MCF 10A (cell line): ENCODE measurements around the gene PLEK2. TPM values are rescaled to one million over a fixed set of nuclear protein-coding genes. Genes with fewer than 3 reads are reported as not detected.

ENCODE experiments used
- BruUV-seq: library from RNA; stranded (reverse); fragments of 400-500 nt; replicated peaks from 2 replicates; lab custom pipeline; 2021; lab: Mats Ljungman, UMichigan
- CTCF ChIA-PET: fragments of 300-600 bp; sonication (Branson Sonifier 250); formaldehyde crosslinking; extraction: SDS; loops from one replicate; lab custom pipeline; 2021; ENCODE audit warnings: antibody characterized with exemption, inconsistent platforms; lab: Yijun Ruan, JAX
- POLR2A ChIA-PET: fragments of 300-600, 350-650 bp; sonication (Branson Sonifier 250); formaldehyde crosslinking; extraction: SDS; loops from one replicate; lab custom pipeline; 2020; ENCODE audit warnings: antibody characterized with exemption, inconsistent platforms; lab: Yijun Ruan, JAX
- DNase-seq: peaks from one replicate; pipeline ENCODE4 v3.0.0-alpha.2; 2018; ENCODE audit not compliant: unreplicated experiment
- H3K27ac Mint-ChIP-seq: one replicate; pipeline ENCODE4 v1.8.0; 2022; ENCODE audit warnings: mild to moderate bottlenecking, low read depth, mixed read lengths; ENCODE audit not compliant: unreplicated experiment
- H3K27me3 Mint-ChIP-seq: one replicate; pipeline ENCODE4 v1.8.0; 2022; ENCODE audit warnings: mixed read lengths; ENCODE audit not compliant: insufficient read depth, unreplicated experiment
- H3K36me3 Mint-ChIP-seq: one replicate; pipeline ENCODE4 v1.8.0; 2022; ENCODE audit warnings: mild to moderate bottlenecking, moderate library complexity, mixed read lengths; ENCODE audit not compliant: insufficient read depth, unreplicated experiment
- H3K4me1 Mint-ChIP-seq: one replicate; pipeline ENCODE4 v1.8.0; 2022; ENCODE audit warnings: mixed read lengths; ENCODE audit not compliant: insufficient read depth, unreplicated experiment
- H3K4me3 Mint-ChIP-seq: one replicate; pipeline ENCODE4 v1.8.0; 2022; ENCODE audit warnings: mild to moderate bottlenecking, moderate library complexity, mixed read lengths; ENCODE audit not compliant: unreplicated experiment
- H3K9me3 Mint-ChIP-seq: one replicate; pipeline ENCODE4 v1.8.0; 2022; ENCODE audit warnings: mixed read lengths; ENCODE audit not compliant: unreplicated experiment
- intact Hi-C: fragments of 100-400 bp; cut with micrococcal nuclease; formaldehyde crosslinking; loops from 2 replicates; pipeline ENCODE4 v1.14.1; 2022
- total RNA-seq: library from RNA; stranded (reverse); gene quantifications from 2 replicates; pipeline ENCODE4 v1.2.3, GENCODE V29; 2022
- TF ChIP-seq, protein P1 (sequence below): fragments of 200-600 bp; IDR thresholded peaks from one replicate; pipeline ENCODE4 v1.8.0; 2022; ENCODE audit warnings: antibody characterized with exemption, mild to moderate bottlenecking; ENCODE audit not compliant: unreplicated experiment

The PLEK2 gene
- total RNA-seq, 1 experiment from 2014 or later: 39.9 TPM

DNA sequence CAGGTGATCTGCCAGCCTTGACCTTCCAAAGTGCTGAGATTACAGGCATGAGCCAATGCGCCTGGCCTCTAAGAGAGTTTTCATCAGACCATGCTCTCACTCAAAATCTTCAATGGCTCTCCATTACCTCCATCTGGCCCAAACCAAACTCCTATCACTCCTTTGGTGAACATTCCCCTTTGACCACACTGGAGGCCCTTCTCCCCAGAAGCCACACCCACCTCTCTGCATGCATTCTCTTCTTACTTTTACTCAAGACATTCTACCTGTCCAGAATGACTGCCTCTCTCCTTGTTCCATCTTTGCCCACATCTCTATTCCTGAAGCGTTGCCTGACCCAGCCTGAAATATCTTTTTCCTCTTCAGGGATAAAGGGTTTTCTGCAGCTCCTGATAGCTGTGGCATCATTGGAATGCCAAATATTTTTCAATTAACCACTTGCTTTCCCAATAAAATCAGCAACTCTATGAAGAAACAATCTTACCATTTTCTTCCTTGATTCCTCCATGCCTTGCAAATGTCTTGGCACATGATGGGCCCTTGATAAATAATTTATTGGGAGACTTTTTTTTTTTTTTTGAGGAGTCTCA, 15.5 kb downstream of the PLEK2 start:
- no peak overlapping the region for H3K4me3 Mint-ChIP-seq
- H3K4me1 Mint-ChIP-seq: no peaks in the 10 kb centered on the region
- TF ChIP-seq, protein P1, sequence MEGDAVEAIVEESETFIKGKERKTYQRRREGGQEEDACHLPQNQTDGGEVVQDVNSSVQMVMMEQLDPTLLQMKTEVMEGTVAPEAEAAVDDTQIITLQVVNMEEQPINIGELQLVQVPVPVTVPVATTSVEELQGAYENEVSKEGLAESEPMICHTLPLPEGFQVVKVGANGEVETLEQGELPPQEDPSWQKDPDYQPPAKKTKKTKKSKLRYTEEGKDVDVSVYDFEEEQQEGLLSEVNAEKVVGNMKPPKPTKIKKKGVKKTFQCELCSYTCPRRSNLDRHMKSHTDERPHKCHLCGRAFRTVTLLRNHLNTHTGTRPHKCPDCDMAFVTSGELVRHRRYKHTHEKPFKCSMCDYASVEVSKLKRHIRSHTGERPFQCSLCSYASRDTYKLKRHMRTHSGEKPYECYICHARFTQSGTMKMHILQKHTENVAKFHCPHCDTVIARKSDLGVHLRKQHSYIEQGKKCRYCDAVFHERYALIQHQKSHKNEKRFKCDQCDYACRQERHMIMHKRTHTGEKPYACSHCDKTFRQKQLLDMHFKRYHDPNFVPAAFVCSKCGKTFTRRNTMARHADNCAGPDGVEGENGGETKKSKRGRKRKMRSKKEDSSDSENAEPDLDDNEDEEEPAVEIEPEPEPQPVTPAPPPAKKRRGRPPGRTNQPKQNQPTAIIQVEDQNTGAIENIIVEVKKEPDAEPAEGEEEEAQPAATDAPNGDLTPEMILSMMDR: no peak
- no peak for DNase-seq
- H3K27me3 Mint-ChIP-seq: no peaks in the 10 kb centered on the region
- peaks cover 5% of the 10 kb centered on the region for H3K36me3 Mint-ChIP-seq
- ChIA-PET CTCF (interaction anchor here (0.6 to 1.1 kb wide), 2 partner anchors 308 to 1517 kb away, joined by 3 read pairs; no protein-coding TSS in a partner anchor), POLR2A (no interaction called here)
- no TSS peak for BruUV-seq
- H3K27ac Mint-ChIP-seq: no peak overlapping the region
- H3K9me3 Mint-ChIP-seq: no peaks in the 10 kb centered on the region
- intact Hi-C loops: no loop called here

DNA sequence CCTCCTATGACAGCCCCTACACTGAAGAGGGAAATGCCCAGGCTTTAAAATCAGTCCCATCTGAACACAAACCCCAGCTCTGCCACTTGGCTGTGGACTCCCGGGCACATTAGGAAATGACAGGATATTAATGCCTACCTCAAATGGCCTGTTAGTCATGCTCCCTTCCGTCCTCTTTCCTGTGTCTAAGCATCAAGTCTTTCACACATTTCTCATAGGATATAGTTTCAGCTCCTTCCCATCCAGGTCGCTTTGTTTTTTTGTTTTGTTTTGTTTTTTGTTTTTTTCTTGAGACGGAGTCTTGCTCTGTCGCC, 16.1 kb downstream of the PLEK2 start:
- ChIA-PET POLR2A (no interaction called here), CTCF (interaction anchor here (0.6 to 0.7 kb wide), 2 partner anchors 9 to 24 kb away, joined by 3 read pairs; no protein-coding TSS in a partner anchor)
- H3K36me3 Mint-ChIP-seq: peaks cover 6% of the 10 kb centered on the region
- H3K9me3 Mint-ChIP-seq: no peaks in the 10 kb centered on the region
- DNase-seq: no peak
- no TSS peak for BruUV-seq
- intact Hi-C loops: no loop called here
- no peaks in the 10 kb centered on the region for H3K27me3 Mint-ChIP-seq
- TF ChIP-seq, protein P1: no peak
- H3K4me1 Mint-ChIP-seq: no peaks in the 10 kb centered on the region
- no peak overlapping the region for H3K4me3 Mint-ChIP-seq
- H3K27ac Mint-ChIP-seq: no peak overlapping the region

DNA sequence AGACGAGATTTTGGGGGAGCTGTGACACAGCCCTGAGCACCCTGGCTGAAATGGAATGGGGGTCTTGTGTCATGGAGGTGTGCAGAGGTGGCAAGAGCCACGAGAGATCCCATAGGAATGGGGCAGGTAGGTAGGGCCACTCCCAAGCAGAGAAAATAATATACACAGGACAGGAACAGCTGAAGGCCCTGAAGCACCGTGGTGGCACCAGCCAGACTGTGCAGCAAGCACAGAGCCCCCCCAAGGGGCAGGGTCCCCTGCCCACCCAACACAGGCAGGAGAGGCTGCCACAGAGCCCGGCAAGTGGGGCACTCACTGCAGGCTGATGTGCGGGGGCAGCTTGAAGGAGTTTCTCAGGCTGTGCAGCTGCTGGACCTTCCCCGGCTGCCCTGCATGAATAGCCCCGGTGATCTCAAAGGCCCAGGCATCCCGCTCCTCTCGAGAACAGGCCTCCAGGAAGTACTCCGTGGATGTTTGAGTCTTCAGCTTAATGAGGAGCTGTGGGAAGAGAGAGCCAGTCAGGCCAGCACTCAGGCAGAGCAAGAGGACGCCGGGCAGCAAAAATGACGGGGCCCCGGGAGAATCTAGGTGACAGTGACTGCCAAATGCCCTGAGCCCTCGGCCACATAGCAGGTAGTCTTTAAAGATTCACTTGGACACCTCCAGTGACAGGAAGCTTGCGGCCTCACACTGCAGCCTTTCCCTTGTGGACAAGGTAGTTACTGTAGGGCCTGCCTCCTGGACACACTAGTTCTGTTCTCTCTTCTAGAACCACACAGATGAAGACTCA, 16.7 kb downstream of the PLEK2 start:
- no TSS peak for BruUV-seq
- TF ChIP-seq, protein P1: no peak
- Mint-ChIP-seq H3K4me1 (no peaks in the 10 kb centered on the region), H3K27me3 (no peaks in the 10 kb centered on the region), H3K27ac (no peak overlapping the region), H3K4me3 (no peak overlapping the region), H3K9me3 (no peaks in the 10 kb centered on the region), H3K36me3 (peaks cover 6% of the 10 kb centered on the region)
- POLR2A ChIA-PET: no interaction called here
- intact Hi-C loops: no loop called here
- CTCF ChIA-PET: interaction anchor here (0.6 to 0.8 kb wide), 4 partner anchors 9 to 864 kb away, joined by 3 read pairs; no protein-coding TSS in a partner anchor
- no peak for DNase-seq

DNA sequence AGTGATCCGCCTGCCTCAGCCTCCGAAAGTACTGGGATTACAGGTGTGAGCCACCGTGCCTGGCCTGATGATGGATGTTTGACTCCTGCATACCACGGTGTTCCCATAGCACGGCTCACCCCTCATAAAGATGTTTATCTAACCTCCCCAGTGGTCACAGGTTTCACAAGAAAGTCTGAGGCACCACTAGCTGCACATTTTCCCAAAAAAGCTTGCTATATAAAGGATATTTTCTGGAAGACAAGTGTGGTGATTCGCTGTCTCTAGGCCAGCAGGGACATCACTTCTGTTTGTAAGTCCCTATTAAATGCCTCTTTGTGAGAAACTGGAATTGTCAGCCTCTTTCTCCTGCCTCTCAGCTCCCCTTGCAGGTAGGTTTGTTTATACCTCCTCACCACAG, 18.3 kb downstream of the PLEK2 start:
- no peak for DNase-seq
- H3K4me1 Mint-ChIP-seq: no peaks in the 10 kb centered on the region
- no TSS peak for BruUV-seq
- ChIA-PET POLR2A (no interaction called here), CTCF (interaction anchor here (0.6 kb wide), 1 partner anchor 190 kb away, joined by 3 read pairs; no protein-coding TSS in a partner anchor)
- no peaks in the 10 kb centered on the region for H3K9me3 Mint-ChIP-seq
- no peak overlapping the region for H3K4me3 Mint-ChIP-seq
- H3K36me3 Mint-ChIP-seq: peaks cover 6% of the 10 kb centered on the region
- no peak overlapping the region for H3K27ac Mint-ChIP-seq
- TF ChIP-seq, protein P1: no peak
- intact Hi-C loops: no loop called here
- H3K27me3 Mint-ChIP-seq: no peaks in the 10 kb centered on the region
